GM12875 (cell line): Measurements from ENCODE around the gene ZC3H14.
A peak's percentile ranks its signal among the peaks of the same experiment; 100 is the strongest.

Experiments used
- H3K4me3 ChIP-seq: one replicate; pipeline ENCODE4 v1.5.1; 2011; ENCODE audit warnings: low read depth, low read length, control low read depth
- TF ChIP-seq, protein P1 (sequence below): IDR thresholded peaks from 2 replicates; pipeline ENCODE4 v1.5.1; 2011; ENCODE audit warnings: low read depth, mild to moderate bottlenecking, control low read depth, inconsistent platforms, low read length, moderate library complexity, borderline replicate concordance; ENCODE audit not compliant: insufficient read depth

Gene ZC3H14

GRCh38 chr14:88563845-88564244, 1.0 kb downstream of the ZC3H14 start:
- TF ChIP-seq, protein P1, sequence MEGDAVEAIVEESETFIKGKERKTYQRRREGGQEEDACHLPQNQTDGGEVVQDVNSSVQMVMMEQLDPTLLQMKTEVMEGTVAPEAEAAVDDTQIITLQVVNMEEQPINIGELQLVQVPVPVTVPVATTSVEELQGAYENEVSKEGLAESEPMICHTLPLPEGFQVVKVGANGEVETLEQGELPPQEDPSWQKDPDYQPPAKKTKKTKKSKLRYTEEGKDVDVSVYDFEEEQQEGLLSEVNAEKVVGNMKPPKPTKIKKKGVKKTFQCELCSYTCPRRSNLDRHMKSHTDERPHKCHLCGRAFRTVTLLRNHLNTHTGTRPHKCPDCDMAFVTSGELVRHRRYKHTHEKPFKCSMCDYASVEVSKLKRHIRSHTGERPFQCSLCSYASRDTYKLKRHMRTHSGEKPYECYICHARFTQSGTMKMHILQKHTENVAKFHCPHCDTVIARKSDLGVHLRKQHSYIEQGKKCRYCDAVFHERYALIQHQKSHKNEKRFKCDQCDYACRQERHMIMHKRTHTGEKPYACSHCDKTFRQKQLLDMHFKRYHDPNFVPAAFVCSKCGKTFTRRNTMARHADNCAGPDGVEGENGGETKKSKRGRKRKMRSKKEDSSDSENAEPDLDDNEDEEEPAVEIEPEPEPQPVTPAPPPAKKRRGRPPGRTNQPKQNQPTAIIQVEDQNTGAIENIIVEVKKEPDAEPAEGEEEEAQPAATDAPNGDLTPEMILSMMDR = no peak
- peak overlapping the region; percentile 100 for H3K4me3 ChIP-seq

DNA sequence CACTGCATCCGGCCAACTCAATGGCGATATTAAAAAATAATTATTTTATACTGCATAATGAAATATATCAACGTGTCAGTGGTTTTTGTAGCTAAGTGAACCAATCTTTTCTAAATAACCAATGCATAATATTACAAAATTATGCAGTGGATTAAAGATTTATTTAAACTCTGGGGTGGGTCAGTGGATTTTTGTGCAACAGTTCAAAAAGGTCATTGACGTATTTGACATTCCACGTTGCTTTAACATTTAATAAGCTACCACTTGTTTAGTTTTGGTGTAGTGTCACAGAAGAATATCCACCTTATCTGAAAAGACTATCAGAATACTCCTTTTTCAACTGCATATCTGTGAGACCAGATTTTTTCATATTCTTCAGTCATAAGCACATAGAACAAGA, 2.6 kb downstream of the ZC3H14 start:
- H3K4me3 ChIP-seq = no peak overlapping the region
- TF ChIP-seq, protein P1 = no peak

- TF ChIP-seq, protein P1 = no peak
- no peak overlapping the region for H3K4me3 ChIP-seq
Measured at GRCh38 chr14:88568196-88568595, 5.4 kb downstream of the ZC3H14 start.

DNA sequence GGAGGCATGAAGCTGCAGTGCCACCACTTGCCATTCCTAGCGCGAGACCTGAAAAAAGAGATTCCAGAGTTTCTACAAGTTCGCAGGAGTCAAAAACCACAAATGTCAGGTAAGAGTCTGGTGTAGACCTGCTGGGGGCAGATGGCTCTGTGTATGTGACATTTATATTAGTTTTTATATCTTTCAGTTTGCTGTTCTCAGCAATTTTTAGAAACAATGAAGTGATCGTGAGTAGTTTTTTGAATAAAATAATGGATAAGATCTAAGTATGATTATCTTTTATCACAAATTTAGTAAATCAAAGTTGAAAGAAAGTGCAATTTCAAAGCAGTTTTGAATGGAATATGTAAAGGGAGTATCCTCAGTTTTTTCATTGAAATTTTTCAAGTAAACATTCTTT, 9.3 kb downstream of the ZC3H14 start:
- TF ChIP-seq, protein P1 = no peak
- no peak overlapping the region for H3K4me3 ChIP-seq

DNA sequence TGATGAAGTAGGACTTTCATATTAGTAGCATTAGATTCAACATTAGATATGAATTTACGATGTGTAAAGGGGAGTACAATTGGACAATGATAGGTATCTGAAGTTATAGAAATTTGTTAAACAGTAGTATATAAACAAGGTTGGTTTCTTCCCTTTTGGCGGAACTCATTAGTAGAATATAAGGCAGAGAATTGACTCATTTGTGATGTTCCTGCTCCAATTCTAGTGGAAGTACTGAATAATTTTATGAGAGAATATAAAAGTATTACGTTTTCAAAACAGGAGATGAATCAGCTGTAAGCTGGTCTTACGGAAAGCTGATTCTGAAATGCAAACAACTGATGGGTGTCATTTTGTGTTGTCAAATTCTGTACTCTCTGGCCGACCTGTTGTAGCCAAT, 13.4 kb downstream of the ZC3H14 start:
- TF ChIP-seq, protein P1 = no peak
- H3K4me3 ChIP-seq = no peak overlapping the region

- TF ChIP-seq, protein P1 = no peak
- H3K4me3 ChIP-seq = no peak overlapping the region
Measured at GRCh38 chr14:88584451-88584850, 21.6 kb downstream of the ZC3H14 start.

GRCh38 chr14:88588081-88588480, 25.2 kb downstream of the ZC3H14 start:
- TF ChIP-seq, protein P1 = no peak
- H3K4me3 ChIP-seq = no peak overlapping the region
